Endothelial cell of umbilical vein (primary cell): ENCODE results near the gene EHD1. TPM values are rescaled to one million over a fixed set of nuclear protein-coding genes. Genes with fewer than 3 reads are reported as not detected.

Experiments
- BruUV-seq: library from RNA; stranded (reverse); fragments of 400-500 nt; replicated peaks from 2 replicates; lab custom pipeline; 2021; lab: Mats Ljungman, UMichigan
- CTCF ChIA-PET: fragments of 300-600, 350-600 bp; sonication (Branson Sonifier 250); formaldehyde crosslinking; loops from one replicate; lab custom pipeline; 2021; ENCODE audit warnings: antibody characterized with exemption, inconsistent platforms; lab: Charles Lee
- POLR2A ChIA-PET: fragments of 300-600, 350-600 bp; sonication (Branson Sonifier 250); formaldehyde crosslinking; loops from one replicate; lab custom pipeline; 2021; ENCODE audit warnings: antibody characterized with exemption, inconsistent platforms; lab: Charles Lee
- DNase-seq: peaks from one replicate; pipeline ENCODE4 v3.0.0-alpha.2; 2011; ENCODE audit warnings: low read depth, low spot score
- FAIRE-seq: peaks from 2 replicates; lab custom pipeline; 2011; peaks lifted over from hg19 to GRCh38; lab: Jason Lieb, UNC
- H2AFZ ChIP-seq: 2 replicates; pipeline ENCODE4 v1.6.0; 2012; ENCODE audit warnings: low read depth, low read length, control low read depth, inconsistent platforms
- H3K27ac ChIP-seq: 2 replicates; pipeline ENCODE4 v1.5.1; 2011; ENCODE audit warnings: low read depth, mild to moderate bottlenecking, control low read depth, low read length, moderate library complexity; ENCODE audit not compliant: insufficient read depth
- H3K27me3 ChIP-seq, 2 experiments: 2 replicates each; pipeline versions ENCODE4 v1.6.0 to v1.6.1; 2011; ENCODE audit warnings: low read length in 2 of 2, mixed read lengths in 1 of 2; ENCODE audit not compliant: control insufficient read depth in 2 of 2, insufficient read depth in 2 of 2
- H3K36me3 ChIP-seq, 2 experiments: 2 replicates in 1 of 2; 3 replicates in 1 of 2; pipeline ENCODE4 v1.5.1; 2011; ENCODE audit warnings: low read length in 2 of 2, mild to moderate bottlenecking in 1 of 2, moderate library complexity in 1 of 2; ENCODE audit not compliant: control insufficient read depth in 2 of 2, insufficient read depth in 2 of 2; ENCODE audit errors: extremely low read depth in 1 of 2
- H3K4me1 ChIP-seq: 3 replicates; pipeline ENCODE4 v1.5.1; 2011; ENCODE audit warnings: mild to moderate bottlenecking, low read length; ENCODE audit not compliant: control insufficient read depth, insufficient read depth; ENCODE audit errors: extremely low read depth
- H3K4me2 ChIP-seq: 2 replicates; pipeline ENCODE4 v1.6.1; 2011; ENCODE audit warnings: low read length, control low read depth, mixed read lengths; ENCODE audit not compliant: insufficient read depth
- H3K4me3 ChIP-seq, 3 experiments: fragments of 200-600 bp in 1 of 3; sonication (generic), shearing (Covaris generic) in 1 of 3; replicated peaks in 1 of 3; 2 replicates each; pipeline ENCODE4 v1.5.1; 2011 to 2016; ENCODE audit warnings: control low read depth in 3 of 3, low read length in 3 of 3, mild to moderate bottlenecking in 2 of 3, inconsistent platforms in 1 of 3, low read depth in 1 of 3, moderate library complexity in 1 of 3; ENCODE audit not compliant: insufficient read depth in 1 of 3
- H3K79me2 ChIP-seq: 2 replicates; pipeline ENCODE4 v1.6.0; 2012; ENCODE audit warnings: low read length, inconsistent platforms; ENCODE audit not compliant: control insufficient read depth, insufficient read depth
- H3K9ac ChIP-seq: replicated peaks from 2 replicates; pipeline ENCODE3; 2011; ENCODE audit warnings: low read length, control low read depth; ENCODE audit not compliant: insufficient read depth; ENCODE audit errors: extremely low read depth
- H3K9me1 ChIP-seq: replicated peaks from 3 replicates; pipeline ENCODE4 v1.6.0; 2011; ENCODE audit warnings: mild to moderate bottlenecking, low read length; ENCODE audit not compliant: control insufficient read depth, insufficient read depth; ENCODE audit errors: extremely low read depth
- H3K9me3 ChIP-seq: replicated peaks from 2 replicates; pipeline ENCODE4 v1.5.1; 2012; ENCODE audit warnings: low read length, inconsistent platforms; ENCODE audit not compliant: control insufficient read depth, insufficient read depth
- H4K20me1 ChIP-seq: replicated peaks from 2 replicates; pipeline ENCODE3; 2011; ENCODE audit warnings: mild to moderate bottlenecking, low read length; ENCODE audit not compliant: control insufficient read depth, insufficient read depth; ENCODE audit errors: extremely low read depth
- EZH2 ChIP-seq: IDR thresholded peaks from 2 replicates; pipeline ENCODE4 v1.6.1; 2012; ENCODE audit warnings: borderline replicate concordance, low read depth, mild to moderate bottlenecking, moderate library complexity, low read length, inconsistent platforms; ENCODE audit not compliant: severe bottlenecking
- FOS ChIP-seq: IDR thresholded peaks from 2 replicates; pipeline ENCODE4 v1.6.1; 2011; ENCODE audit warnings: mild to moderate bottlenecking, low read length, moderate library complexity, borderline replicate concordance; ENCODE audit not compliant: insufficient read depth
- GATA2 ChIP-seq: IDR thresholded peaks from 2 replicates; pipeline ENCODE4 v1.7.0; 2011; ENCODE audit warnings: low read depth, mild to moderate bottlenecking, moderate library complexity, mixed read lengths, low read length; ENCODE audit not compliant: insufficient read length, insufficient read depth
- JUN ChIP-seq: IDR thresholded peaks from 2 replicates; pipeline ENCODE4 v1.6.1; 2011; ENCODE audit warnings: borderline replicate concordance, low read depth; ENCODE audit not compliant: insufficient read length, insufficient read depth
- MYC ChIP-seq: IDR thresholded peaks from one replicate; pipeline ENCODE4 v1.6.1; 2011; ENCODE audit warnings: mild to moderate bottlenecking, low read depth, low read length
- POLR2A ChIP-seq: IDR thresholded peaks from 2 replicates; pipeline ENCODE4 v1.6.1; 2012; ENCODE audit warnings: low read depth, mild to moderate bottlenecking, control low read depth, low read length
- POLR2AphosphoS5 ChIP-seq: IDR thresholded peaks from 2 replicates; pipeline ENCODE4 v1.6.1; 2012; ENCODE audit warnings: low read depth, mild to moderate bottlenecking, control low read depth, low read length, moderate library complexity; ENCODE audit not compliant: insufficient read depth
- dilution Hi-C: fragments of 300-500 bp; cut with MboI; formaldehyde crosslinking; loops from one replicate; pipeline ENCODE4 v1.15.0; 2019; ENCODE audit warnings: low sequenced_read_pairs; ENCODE audit not compliant: extremely low pct_ligation_motif_present
- intact Hi-C: fragments of 100-400 bp; cut with micrococcal nuclease; formaldehyde crosslinking; loops from one replicate; pipeline ENCODE4 v1.10.0; 2022
- polyA plus RNA-seq, 4 experiments: library from polyadenylated mRNA; depleted of rRNA in 3 of 4; stranded (reverse) in 3 of 4; unstranded in 1 of 4; fragments of >200 nt; gene quantifications; 2 replicates each; pipeline versions ENCODE4 v1.2.1 to v1.2.3, GENCODE V29; 2011 to 2012; ENCODE audit warnings: missing spikeins in 1 of 4
- total RNA-seq: library from RNA; stranded (reverse); gene quantifications from 2 replicates; pipeline ENCODE4 v1.2.3, GENCODE V29; 2021
- TF ChIP-seq, protein P1 (sequence below): IDR thresholded peaks from 2 replicates; pipeline ENCODE4 v1.6.1; 2011; ENCODE audit not compliant: insufficient read depth, insufficient read length
- TF ChIP-seq, protein P2 (sequence below), 2 donors: IDR thresholded peaks; 1 replicate in 1 of 2; 2 replicates in 1 of 2; pipeline ENCODE4 v1.5.1; 2011; ENCODE audit warnings: low read length in 2 of 2, mild to moderate bottlenecking in 2 of 2, moderate library complexity in 2 of 2, control low read depth in 1 of 2, inconsistent platforms in 1 of 2, low read depth in 1 of 2; ENCODE audit not compliant: insufficient read depth in 1 of 2; ENCODE audit errors: extremely low read depth in 1 of 2

Gene EHD1
- total and polyA plus RNA-seq, 2 donors (not counting 3 experiments of a cell fraction or from before 2014, with no cell fraction given), result 109 to 136 TPM

DNA sequence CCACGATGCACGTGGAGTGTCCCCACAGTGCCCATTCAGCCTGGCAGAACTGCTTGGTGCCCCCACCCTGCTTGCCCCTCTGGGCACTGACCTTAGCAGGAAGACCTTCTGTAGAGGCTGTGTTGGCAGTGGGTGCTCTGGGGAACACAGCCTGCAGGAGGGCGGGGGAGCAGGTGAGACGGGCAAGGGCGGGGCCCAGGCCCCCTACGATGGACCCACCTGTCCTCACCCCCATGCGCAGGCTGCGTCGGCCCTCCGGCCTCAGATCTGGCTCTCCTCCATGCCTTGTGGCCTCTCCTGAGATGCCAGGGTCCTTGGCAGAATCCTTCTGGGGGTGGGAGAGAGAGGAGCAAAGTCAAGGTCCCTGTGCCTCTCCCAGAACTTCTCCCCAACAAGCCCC lies 44.9 kb downstream of the EHD1 start:
- Histone ChIP-seq H3K4me2 (no peak overlapping the region), H3K27ac (no peak overlapping the region), H2AFZ (no peak overlapping the region), H3K27me3 (no peaks in the 10 kb centered on the region), H3K79me2 (no peaks in the 10 kb centered on the region), H3K9me3 (no peaks in the 10 kb centered on the region), H3K4me1 (no peaks in the 10 kb centered on the region), H3K4me3 (no peak overlapping the region), H3K9ac (no peak overlapping the region), H3K9me1 (no peaks in the 10 kb centered on the region), H3K36me3 (no peaks in the 10 kb centered on the region), H4K20me1 (no peaks in the 10 kb centered on the region)
- POLR2A ChIA-PET, result no interaction called here
- dilution Hi-C loops (no loop called here), intact Hi-C loops (no loop called here)
- DNase-seq (no peak), FAIRE-seq (no peak)
- CTCF ChIA-PET, result interaction anchor here (0.5 to 3.8 kb wide), 6 partner anchors 10 to 181 kb away, joined by 4 to 18 read pairs (median 4); partner anchors contain the start of genes ARL2 and CDC42BPG
- no TSS peak for BruUV-seq
- TF ChIP-seq EZH2 (no peak), MYC (no peak), FOS (no peak), GATA2 (no peak), POLR2A (no peak), JUN (no peak), POLR2AphosphoS5 (no peak)
- TF ChIP-seq, protein P1, sequence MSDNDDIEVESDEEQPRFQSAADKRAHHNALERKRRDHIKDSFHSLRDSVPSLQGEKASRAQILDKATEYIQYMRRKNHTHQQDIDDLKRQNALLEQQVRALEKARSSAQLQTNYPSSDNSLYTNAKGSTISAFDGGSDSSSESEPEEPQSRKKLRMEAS, result no peak
- TF ChIP-seq, protein P2, sequence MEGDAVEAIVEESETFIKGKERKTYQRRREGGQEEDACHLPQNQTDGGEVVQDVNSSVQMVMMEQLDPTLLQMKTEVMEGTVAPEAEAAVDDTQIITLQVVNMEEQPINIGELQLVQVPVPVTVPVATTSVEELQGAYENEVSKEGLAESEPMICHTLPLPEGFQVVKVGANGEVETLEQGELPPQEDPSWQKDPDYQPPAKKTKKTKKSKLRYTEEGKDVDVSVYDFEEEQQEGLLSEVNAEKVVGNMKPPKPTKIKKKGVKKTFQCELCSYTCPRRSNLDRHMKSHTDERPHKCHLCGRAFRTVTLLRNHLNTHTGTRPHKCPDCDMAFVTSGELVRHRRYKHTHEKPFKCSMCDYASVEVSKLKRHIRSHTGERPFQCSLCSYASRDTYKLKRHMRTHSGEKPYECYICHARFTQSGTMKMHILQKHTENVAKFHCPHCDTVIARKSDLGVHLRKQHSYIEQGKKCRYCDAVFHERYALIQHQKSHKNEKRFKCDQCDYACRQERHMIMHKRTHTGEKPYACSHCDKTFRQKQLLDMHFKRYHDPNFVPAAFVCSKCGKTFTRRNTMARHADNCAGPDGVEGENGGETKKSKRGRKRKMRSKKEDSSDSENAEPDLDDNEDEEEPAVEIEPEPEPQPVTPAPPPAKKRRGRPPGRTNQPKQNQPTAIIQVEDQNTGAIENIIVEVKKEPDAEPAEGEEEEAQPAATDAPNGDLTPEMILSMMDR (IDR thresholded peaks at IDR 0.05; ENCODE audit: extremely low read depth in 1 of 2, insufficient read depth in 1 of 2, low read depth in 1 of 2, low read length in 2 of 2), result no peak
